Left cardiac atrium (tissue), 4 donors: ENCODE data around the gene COPZ1. TPM values are rescaled to one million over a fixed set of nuclear protein-coding genes. Genes with fewer than 3 reads are reported as not detected.
"Not testable (repeated sequence)": the region's sequence is repeated elsewhere in the genome, so short reads cannot be mapped to it uniquely, and the experiment has no call there.

Experiments
- ATAC-seq, 2 donors: fragments of 200-7000 bp; cut with Tn5 transposase; one replicate each; pipeline ENCODE4 v1.9.1; 2020; ENCODE audit warnings: mild to moderate bottlenecking in 2 of 2, moderate library complexity in 2 of 2
- DNase-seq: peaks from one replicate; pipeline ENCODE4 v3.0.0-alpha.2; 2020
- intact Hi-C, 2 donors: fragments of 100-400 bp; cut with DNase I; formaldehyde crosslinking; loops; one replicate each; pipeline versions ENCODE4 v1.14.1 to v1.15.1; 2022 to 2023
- total RNA-seq, 2 donors: library from RNA; stranded (reverse); fragmentation: NEBNext Ultra II Directional; extraction: Animal tissue kit (Norgen Biotek cat#: 25700); gene quantifications; one replicate each; pipeline ENCODE4 v1.2.1, GENCODE V29; 2021
- donor health status: DM: no; HTN: yes; CAD: no.
- donor health status: DM: no; HTN: yes; CAD: no; lungs with severe emphysema.
- donor health status: DM: yes; HTN: yes; CAD: no.
- donor health status: Dilated cardiomyopathy.

The COPZ1 gene
- total RNA-seq, 2 donors from 2014 or later = 118 to 131 TPM

- intact Hi-C loops = no loop called here
- ATAC-seq (peak; percentile 36 to 62), DNase-seq (no peak)
Measured at GRCh38 chr12:54352891-54353874, 28.3 kb downstream of the COPZ1 start.

GRCh38 chr12:54354271-54354670 lies 29.3 kb downstream of the COPZ1 start:
- intact Hi-C loops = not testable (repeated sequence)

GRCh38 chr12:54355104-54355815 lies 30.3 kb downstream of the COPZ1 start:
- intact Hi-C loops = no loop called here
- DNase-seq (no peak), ATAC-seq (no peak)

More at GRCh38 chr12:54354271-54354670, 29.3 kb downstream of the COPZ1 start:
- ATAC-seq, DNase-seq: not testable (repeated sequence)

- DNase-seq = no peak
- ATAC-seq = no peak
- intact Hi-C loops = no loop called here
Measured at GRCh38 chr12:54356228-54356627, 31.3 kb downstream of the COPZ1 start.

GRCh38 chr12:54356951-54357356 lies 32.0 kb downstream of the COPZ1 start:
- DNase-seq (no peak), ATAC-seq (no peak)
- intact Hi-C loops = no loop called here

GRCh38 chr12:54357506-54358190 lies 32.7 kb downstream of the COPZ1 start:
- intact Hi-C loops = no loop called here
- no peak for ATAC-seq

GRCh38 chr12:54358191-54358944 lies 33.4 kb downstream of the COPZ1 start:
- DNase-seq (no peak), ATAC-seq (no peak)
- intact Hi-C loops = no loop called here

More at GRCh38 chr12:54357506-54358190, 32.7 kb downstream of the COPZ1 start:
- DNase-seq = no peak

- DNase-seq (peak; percentile 97), ATAC-seq (peak; percentile 96 to 97)
- intact Hi-C loops = no loop called here
Measured at GRCh38 chr12:54358945-54359761, 34.2 kb downstream of the COPZ1 start.

- DNase-seq = no peak
- intact Hi-C loops = loop anchor here (2.0 to 10.0 kb wide), 4 partner anchors 65 to 143 kb away; no protein-coding TSS in a partner anchor
- ATAC-seq = no peak
Measured at GRCh38 chr12:54359762-54360351, 34.9 kb downstream of the COPZ1 start.

GRCh38 chr12:54360717-54361456 lies 36.0 kb downstream of the COPZ1 start:
- intact Hi-C loops = loop anchor here (2.0 to 10.0 kb wide), 4 partner anchors 66 to 144 kb away; no protein-coding TSS in a partner anchor
- peak; percentile 73 for DNase-seq
- peak in 1 of 2 donors; percentile 10 for ATAC-seq

- no peak for ATAC-seq
- no peak for DNase-seq
- intact Hi-C loops = loop anchor here (5.0 to 10.0 kb wide), 3 partner anchors 68 to 146 kb away; no protein-coding TSS in a partner anchor
Measured at GRCh38 chr12:54363047-54363446, 38.1 kb downstream of the COPZ1 start.

GRCh38 chr12:54363618-54364017 lies 38.7 kb downstream of the COPZ1 start:
- ATAC-seq (no peak), DNase-seq (no peak)
- intact Hi-C loops = loop anchor here (5.0 to 10.0 kb wide), 3 partner anchors 69 to 146 kb away; no protein-coding TSS in a partner anchor

- ATAC-seq = no peak
Measured at GRCh38 chr12:54364413-54364812, 39.5 kb downstream of the COPZ1 start, which contains the start of gene GPR84. TSS of gene GPR84 (minus strand) at chr12:54364486. CDS start at chr12:54363851, 635 bp downstream.

GRCh38 chr12:54368025-54368708 lies 43.2 kb downstream of the COPZ1 start:
- ATAC-seq (no peak), DNase-seq (no peak)
- intact Hi-C loops = loop anchor here (10.0 kb wide), 2 partner anchors 73 to 113 kb away; no protein-coding TSS in a partner anchor

More at GRCh38 chr12:54364413-54364812, 39.5 kb downstream of the COPZ1 start, which contains the start of gene GPR84:
- DNase-seq = no peak
- intact Hi-C loops = loop anchor here (5.0 to 10.0 kb wide), 3 partner anchors 70 to 147 kb away; no protein-coding TSS in a partner anchor
